Bone marrow (tissue), 2 donors: ENCODE results near the gene NCOR2.
A peak's percentile ranks its signal among the peaks of the same experiment; 100 is the strongest.

Experiments
- DNase-seq, 2 donors: peaks; one replicate each; lab custom pipeline; 2025; lab: John Stamatoyannopoulos, UW

The NCOR2 gene

GRCh38 chr12:124576061-124576650 is 8.7 kb upstream of the NCOR2 start:
- no peak for DNase-seq

DNA sequence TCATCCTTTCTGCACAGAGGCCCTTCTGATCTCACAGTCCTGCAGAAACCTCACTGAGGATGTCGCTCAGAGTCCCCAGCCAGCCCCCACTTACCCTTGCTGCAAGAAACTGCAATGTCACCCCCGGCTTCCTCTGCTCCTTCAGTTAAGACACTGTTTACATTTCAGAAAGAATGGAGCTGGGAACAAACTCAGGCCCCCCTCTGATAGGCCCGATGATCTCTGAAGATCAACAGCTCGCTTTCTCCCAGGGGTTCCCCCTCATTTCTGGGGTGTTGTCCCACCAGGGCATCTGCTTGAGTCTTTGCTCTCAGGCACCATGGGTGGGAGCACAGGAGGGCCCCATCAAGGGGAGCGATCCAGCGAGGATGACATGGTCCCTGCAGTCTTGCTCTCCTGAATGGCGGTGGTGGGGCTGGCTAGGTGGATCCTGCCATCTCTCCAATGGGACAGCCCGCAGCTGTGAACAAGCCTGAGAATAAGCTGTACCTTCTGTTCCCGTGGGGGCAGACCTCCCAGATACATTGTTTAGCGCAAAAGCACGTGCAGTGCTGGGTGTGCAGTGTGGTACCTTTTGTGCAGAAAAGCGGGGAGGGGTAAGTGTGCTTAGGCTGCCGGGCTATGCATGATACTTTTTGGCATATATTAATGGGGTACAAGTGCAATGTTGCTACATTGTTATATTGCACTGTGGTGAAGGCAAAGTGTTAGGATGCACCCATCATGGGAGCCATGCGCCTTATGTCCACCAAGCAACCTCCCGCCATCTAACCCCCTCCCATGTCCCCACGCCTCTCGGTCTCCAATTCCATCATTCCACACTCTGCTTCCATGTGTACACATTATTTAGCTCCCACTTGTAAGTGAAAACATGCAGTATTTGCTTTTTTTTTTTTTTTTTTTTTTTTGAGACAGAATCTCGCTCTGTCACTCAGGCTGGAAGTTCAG is 6.7 kb upstream of the NCOR2 start:
- DNase-seq, result peak in 1 of 2 donors; percentile 68

- no peak for DNase-seq
These were observed 4.1 kb upstream of the NCOR2 start for GRCh38 chr12:124571556-124571955.

DNA sequence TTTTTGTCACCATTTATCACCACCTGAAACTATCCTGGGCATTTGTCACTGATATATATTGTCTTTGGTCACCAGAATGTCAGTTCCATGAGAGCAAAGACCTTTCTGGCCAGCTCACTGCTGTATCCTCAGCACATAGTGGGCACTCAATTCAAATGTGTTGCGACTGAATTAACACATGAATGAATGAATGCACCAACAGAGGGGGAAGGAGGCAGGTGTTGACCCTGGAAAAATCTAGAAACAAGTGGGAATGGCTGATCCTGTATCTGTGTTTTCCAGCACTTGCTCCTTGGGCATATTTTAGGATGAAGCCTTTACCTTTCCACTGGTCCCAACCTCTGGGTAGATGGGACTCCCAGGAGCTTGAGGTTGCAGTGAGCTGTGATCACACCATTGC is 3.4 kb upstream of the NCOR2 start:
- DNase-seq, result no peak

DNA sequence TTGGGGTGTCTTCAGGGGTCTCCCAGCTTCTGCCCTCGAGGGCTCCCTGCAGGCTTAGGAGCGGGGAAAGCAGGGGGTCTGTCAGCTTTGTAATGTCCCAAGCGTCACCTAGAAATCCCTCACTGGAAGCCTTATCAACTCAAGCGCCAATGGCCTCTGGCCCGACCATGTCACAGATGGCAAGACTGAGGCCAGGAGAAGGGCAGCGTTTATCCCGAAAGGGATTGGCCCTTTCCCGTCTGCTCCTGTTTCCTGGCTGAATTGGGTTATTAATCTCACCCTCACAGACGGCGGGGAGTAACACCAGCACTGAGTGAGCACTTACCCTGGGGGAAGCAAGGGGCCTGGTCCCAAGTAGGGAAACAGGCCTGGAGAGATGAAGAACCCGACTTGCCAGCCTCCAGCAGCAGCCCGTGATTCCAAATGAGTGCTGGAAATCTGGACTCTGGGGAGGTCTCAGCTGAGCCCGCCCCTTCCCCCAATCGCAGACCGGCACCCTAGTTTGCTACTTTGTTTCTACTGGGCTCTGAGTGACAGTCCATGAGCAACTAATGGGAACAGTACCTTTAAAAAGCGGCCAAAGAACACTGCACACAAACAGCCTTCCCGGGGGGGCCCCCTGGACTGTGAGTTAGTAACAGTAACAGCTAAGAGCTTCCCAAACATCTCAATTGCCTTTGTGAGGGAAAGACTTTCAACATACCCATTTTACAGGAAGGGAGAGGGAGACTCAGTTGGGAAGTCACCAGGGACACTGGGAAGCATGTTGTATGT is 2.1 kb upstream of the NCOR2 start:
- no peak for DNase-seq

DNA sequence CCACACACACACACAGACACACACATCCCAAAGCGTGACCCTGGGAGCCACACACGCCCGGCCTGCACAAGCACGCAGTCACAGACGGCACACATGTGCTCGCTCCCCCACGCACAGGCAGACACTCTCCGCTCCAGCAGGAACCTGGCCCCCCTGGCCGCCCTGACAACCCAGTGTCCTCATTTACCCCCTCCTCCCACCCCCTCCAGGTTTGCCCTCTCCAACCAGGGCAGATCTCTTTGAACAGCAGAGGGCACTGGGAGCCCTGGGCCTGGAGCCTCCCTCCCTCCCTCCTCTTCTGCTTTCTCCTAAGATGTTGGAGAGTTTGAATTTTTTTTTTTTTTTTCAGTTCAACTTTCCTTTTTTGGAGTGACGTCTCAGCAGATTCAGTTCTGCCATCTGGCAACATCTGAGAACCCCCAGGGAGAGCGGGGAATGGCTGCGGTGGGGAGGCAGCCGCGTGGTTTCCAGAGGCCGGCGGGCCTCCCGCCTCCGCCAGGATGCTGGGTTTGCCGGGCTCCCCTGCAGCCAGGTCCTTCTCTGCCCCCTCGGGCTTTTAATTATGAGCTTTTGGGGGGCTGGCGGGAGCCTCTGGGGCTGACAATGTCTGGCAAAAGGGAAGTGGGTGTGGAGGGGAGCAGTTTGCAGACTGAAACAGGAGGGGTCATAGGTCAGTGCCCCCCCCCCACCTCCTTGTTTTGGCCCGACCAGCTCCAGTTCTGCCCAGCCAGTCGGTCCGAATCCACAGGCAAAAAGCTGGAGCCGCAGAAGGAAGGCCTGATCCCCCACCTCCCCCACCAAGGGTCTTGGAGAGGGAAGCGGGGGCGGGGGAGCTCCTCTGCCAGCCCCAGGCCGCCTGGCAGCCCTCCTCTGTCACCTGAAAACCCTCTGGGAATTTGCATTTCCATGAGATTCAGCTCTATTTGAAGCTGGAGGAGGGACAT is 1.3 kb upstream of the NCOR2 start:
- peak; percentile 48 to 83 for DNase-seq

DNA sequence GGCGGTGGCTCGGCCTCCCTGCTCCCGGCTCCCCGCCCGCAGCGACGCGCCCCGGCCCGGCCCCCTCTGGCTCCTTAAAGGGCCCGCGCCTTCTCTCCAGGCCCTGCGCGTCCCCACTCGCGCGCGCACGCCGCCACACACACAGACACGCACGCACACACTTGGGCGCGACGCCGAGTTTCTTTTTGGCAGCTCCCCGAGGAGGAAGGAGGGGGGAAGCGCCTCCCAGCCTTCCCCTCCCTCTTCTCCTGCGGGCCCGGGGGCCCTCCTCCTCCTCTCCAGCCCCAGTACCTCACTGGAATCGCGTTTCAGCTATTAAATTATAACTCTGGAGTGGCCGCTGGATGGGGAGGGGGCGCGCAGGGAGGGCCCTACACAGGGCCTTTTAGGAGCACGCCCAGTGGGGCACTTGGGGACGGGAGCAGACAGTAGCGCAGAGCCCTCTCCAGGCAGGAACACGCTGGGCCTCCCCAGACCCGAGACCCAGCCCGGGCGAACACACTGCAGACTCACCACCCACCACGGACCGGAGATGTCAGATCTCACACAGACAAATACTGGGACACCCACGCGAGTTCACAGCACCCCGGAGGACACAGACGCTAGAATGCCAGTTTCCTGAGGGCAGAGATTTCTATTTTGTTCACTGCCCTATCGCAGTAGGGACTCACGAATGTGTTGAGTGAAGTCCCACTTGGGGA is 411 bp upstream of the NCOR2 start:
- peak; percentile 55 to 60 for DNase-seq

- peak in 1 of 2 donors; percentile 59 for DNase-seq
These were observed 1.0 kb downstream of the NCOR2 start for GRCh38 chr12:124566161-124566996.

- DNase-seq, result no peak
These were observed 1.7 kb downstream of the NCOR2 start for GRCh38 chr12:124565656-124566160.

DNA sequence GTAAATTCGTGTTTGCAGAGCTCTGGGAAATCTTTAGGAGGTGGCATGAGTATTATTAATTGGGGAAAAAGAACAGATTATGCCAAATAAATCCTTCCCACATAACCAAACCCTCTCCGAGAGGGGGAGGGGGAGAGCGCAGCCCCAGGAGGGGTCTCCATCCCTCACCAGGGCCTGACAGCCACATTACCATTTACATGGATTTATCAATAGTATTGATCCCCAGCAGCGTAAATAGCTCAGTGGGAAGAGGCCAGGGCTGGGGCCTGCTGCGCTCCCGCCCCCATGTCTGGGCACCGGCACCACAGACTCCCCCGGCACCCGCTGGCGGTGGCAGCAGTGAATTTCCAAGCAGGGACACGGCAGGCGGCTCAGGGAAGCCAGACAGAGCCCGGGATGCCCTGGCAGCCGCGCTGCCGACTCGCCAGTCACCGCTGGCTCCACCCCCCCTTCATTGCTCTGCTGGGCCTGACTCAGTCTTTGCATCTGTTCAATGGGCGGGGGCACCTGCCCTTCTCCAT is 2.4 kb downstream of the NCOR2 start:
- no peak for DNase-seq

DNA sequence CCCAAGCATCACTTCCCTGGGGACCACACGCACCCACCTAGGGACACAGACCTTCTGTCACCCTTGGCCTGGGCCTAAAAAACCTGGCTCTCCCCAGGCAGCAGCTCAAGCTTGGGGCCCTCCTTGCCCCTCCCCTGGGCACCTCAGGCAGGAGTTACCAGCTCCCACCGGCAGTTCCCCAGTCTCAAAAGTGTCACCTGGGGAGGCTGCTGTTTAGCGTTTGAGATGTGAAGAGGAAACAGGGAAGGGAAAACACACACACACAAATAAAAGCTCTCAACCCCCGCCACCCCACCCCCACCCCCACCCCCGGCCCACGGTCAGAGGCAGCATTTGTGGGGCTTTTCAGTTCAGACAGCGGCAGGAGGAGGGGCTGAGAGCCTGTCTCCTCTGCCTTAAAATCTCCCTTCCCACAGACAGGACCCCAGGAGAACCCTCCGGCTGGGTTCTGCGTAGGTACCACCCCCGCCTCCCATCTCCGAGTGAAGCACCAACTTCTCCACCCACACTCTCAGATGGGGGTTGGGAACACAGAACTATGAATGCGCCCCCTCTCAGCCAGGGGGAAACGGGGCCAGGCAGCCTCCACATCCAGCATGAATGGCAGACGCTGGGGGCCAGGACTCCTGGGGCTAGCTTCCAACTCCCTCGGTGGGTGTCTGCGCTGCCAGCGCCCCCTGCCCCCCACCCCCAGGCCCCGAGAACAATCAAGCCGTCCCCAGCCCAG is 3.0 kb downstream of the NCOR2 start:
- no peak for DNase-seq

DNA sequence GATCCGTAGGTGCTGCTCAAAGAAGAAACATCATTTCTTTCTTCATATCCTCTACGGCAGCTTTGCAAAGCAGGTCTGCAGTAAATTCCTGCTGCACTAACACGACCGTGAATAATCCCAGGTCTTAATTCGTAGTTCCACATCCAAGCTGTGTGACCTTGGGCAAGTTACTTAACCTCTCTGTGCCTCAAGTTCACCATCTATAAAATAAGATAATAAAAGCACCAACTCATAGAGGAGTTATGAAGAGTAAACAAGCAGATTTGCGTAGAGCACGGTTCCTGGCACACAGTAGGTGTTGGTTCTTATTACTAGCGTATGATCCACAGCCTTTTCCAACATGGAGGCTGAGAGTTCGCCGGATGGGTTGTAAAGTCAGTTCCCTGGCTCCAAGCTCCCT is 3.6 kb downstream of the NCOR2 start:
- DNase-seq, result no peak

DNA sequence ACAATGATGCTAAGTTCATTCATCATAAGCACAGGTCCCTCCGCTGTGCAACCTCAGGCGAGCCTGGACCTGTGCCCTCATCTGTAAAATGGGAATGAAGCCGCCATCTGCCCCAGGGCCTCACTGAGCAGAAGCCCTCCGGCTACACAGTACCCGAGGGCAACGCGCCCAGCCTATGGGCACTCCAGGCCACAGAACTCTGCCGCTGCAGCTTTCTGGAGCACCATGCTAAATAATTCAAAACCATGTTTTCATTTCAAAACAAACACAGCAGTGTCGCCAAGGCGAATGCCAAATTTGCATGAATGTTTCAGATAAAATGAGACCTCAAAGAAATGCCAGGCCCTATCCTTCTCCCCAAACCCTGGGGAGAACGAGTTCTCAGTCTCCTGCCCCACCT is 4.0 kb downstream of the NCOR2 start:
- DNase-seq, result no peak

DNA sequence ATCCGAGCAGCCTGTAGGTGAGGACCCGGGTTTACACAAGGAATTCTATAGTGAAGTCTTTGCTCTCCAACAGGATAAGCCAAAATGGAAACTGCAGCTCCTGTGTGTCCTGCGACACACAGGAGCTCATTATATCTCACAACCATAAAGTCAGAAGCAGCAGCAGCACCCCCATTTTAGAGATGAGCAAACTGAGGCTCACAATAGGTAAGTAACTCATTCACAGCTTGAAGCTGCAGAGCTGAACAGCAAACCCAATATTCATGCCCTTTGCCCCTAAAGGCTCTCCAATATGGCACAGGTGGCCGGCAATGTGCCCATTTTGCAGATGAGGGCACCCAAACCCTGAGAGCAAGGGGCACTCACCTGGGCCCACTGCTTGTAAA is 4.6 kb downstream of the NCOR2 start:
- no peak for DNase-seq

- DNase-seq, result no peak
These were observed 5.2 kb downstream of the NCOR2 start for GRCh38 chr12:124562018-124562795.

DNA sequence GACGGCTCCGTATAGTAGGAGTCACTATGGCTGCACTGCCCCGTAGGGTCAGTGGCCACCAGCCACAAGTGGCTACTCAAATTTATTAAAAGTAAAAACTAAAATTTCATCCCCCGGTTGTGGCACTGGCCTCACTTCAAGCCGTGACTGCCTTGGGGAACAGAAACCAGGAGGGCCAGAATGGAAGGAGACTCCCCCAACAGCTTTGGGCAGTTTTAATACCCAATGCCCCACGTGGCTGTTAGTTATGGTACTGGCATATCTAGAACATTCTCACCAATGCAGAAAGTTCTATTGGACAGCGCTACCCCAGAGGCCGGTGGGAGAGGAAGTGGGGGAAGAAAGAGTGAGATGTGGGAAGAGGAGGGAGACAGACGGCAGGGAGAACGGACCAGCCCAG is 6.2 kb downstream of the NCOR2 start:
- no peak for DNase-seq

GRCh38 chr12:124560146-124560890 is 7.1 kb downstream of the NCOR2 start:
- DNase-seq, result no peak
